GM12891 (cell line): ENCODE results near the gene EIF5A2.
"Not testable (repeated sequence)": the region's sequence is repeated elsewhere in the genome, so short reads cannot be mapped to it uniquely, and the experiment has no call there.

Source experiments
- PAX5 ChIP-seq: IDR thresholded peaks from 2 replicates; pipeline ENCODE4 v1.6.1; 2011; ENCODE audit warnings: low read length, moderate library complexity, mild to moderate bottlenecking; ENCODE audit not compliant: insufficient read depth, severe bottlenecking
- POLR2A ChIP-seq: IDR thresholded peaks from 2 replicates; pipeline ENCODE4 v1.6.1; 2011; ENCODE audit warnings: low read depth, low read length, control low read depth
- POLR2AphosphoS5 ChIP-seq: IDR thresholded peaks from 2 replicates; pipeline ENCODE4 v1.6.1; 2011; ENCODE audit warnings: low read depth, low read length, control low read depth
- POU2F2 ChIP-seq: IDR thresholded peaks from 2 replicates; pipeline ENCODE4 v1.6.1; 2011; ENCODE audit warnings: low read depth, mild to moderate bottlenecking, control low read depth, low read length, moderate library complexity
- SPI1 ChIP-seq: IDR thresholded peaks from 2 replicates; pipeline ENCODE4 v1.6.1; 2011; ENCODE audit warnings: low read depth, low read length, control low read depth
- TAF1 ChIP-seq: IDR thresholded peaks from 2 replicates; pipeline ENCODE4 v1.6.1; 2011; ENCODE audit warnings: low read depth, low read length, control low read depth

- not testable (repeated sequence) for TF ChIP-seq POLR2AphosphoS5, TAF1, POLR2A, SPI1, PAX5, POU2F2
These were observed 31.1 kb downstream of the EIF5A2 start for GRCh38 chr3:170877311-170877710.
